ELF-1 (cell line): Measurements from ENCODE around the gene APP.
A peak's percentile ranks its signal among the peaks of the same experiment; 100 is the strongest.
"Not testable (repeated sequence)": the region's sequence is repeated elsewhere in the genome, so short reads cannot be mapped to it uniquely, and the experiment has no call there.

Experiments used
- DNase-seq: peaks from one replicate; pipeline ENCODE4 v3.0.0-alpha.2; 2016; ENCODE audit warnings: low read depth, low spot score

Gene APP

DNA sequence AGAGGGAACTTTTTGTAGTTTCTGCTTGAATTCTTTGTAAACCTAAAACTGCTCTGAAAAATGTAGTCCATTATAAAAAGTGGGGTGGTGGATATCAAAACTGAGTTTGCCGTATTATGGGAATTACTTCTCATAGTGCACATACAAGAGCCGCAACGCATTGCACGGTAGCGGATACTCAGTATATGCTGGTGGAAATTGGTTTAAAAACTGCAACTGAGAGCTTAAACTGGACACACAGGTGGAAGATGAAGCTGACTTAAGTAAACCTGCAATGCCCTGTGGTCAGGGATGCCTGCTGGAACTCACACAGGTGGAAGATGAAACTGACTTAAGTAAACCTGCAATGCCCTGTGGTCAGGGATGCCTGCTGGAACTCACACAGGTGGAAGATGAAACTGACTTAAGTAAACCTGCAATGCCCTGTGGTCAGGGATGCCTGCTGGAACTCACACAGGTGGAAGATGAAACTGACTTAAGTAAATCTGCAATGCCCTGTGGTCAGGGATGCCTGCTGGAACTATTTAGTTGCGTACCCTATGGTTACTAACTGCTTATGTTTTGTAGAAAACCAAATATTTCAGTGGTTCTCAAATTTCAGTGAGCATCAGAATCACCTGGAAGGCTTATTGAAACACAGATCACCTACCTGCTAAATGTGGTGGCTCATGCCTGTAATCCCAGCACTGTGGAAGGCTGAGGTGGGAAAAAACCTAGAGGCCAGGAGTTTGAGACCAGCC is 147.8 kb downstream of the APP start:
- not testable (repeated sequence) for DNase-seq

DNA sequence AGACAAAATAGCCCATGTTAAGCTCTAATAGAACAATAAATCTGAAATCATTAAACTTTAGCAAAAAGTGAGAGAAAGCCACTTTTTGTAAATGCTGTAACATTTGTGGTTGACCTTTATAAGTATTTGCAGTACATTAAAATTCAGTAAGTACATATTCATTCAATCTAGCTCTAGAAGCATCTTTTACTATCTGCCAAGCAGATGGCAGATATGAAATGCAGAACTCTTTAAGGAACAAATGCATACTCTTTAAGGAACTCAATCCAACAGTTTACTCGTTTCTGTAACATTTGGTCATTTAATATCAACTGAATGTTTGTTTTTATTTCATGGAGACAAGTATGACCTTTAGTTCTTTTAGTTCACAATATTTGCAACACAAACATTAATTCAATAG is 150.1 kb downstream of the APP start:
- no peak for DNase-seq

DNA sequence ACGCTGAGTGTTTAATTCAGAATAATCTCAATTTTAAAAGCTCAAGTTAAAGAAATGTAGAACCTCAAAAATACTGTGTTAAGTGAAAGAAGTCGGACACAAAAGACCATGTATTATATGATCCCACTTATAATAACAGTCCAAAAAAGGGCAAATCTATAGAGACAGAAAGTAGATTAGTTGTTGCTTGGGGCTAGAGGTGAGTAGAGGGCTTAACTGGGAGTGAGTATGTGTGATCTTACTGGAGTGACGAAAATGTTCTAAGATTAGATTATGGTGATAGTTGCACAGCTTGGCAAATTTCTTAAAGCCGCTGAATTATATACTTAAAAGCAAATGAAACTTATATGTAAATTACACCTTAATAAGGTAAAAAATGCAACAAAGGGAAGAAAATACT is 150.5 kb downstream of the APP start:
- no peak for DNase-seq

DNA sequence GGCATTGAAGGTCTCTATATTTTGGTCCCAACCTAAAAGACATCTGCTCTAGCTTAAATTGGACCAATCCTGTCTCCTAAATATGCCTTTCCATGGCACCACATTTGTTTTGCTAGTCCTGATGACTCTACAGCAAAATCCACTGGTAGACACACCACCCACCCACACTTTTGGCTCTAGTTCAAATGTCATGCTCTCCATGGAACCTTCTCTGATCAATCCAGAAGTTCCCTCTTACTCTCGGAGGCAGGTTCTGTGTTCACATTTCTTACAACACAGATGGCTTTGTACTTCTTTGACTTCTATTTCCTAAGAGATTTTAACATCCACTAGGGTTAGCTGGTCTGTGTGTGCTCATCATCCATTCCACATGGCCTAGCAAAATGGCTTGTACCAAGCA is 151.3 kb downstream of the APP start:
- DNase-seq: no peak

DNA sequence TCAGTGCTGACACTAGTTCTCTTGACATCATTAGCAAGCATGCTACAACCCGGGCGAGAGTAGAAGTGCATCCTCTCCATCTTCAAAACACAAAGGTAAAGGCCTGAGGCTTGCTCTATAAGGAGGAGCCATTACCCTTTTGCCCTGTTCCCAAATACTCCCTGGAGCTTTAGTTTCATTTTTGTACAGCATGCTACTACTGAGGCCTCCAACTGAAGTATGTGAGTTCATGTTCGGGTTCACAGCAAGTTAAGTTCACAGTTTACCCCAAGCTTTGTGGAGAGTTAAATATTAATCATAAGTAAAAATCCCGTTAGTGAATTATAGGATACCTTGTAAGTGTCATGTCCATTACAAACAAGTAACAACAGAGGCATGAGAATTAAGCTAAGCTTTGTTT is 156.6 kb downstream of the APP start:
- no peak for DNase-seq

DNA sequence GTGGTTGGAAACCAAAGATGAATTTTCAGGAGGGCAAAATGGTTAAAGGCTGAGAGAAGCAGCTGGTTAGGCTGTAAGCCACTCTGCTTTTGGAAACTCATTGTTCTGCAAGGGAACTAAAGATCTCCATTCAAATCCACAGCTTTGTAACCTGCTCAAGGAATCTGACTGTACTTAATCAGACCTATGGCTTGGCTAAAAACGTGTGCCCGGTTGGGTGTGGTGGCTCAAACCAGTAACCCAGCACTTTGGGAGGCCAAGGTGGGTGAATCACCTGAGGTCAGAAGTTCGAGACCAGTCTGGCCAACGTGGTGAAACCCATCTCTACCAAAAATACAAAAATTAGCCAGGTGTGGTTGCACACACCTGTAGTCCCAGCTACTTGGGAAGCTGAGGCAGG is 158.1 kb downstream of the APP start:
- not testable (repeated sequence) for DNase-seq

DNA sequence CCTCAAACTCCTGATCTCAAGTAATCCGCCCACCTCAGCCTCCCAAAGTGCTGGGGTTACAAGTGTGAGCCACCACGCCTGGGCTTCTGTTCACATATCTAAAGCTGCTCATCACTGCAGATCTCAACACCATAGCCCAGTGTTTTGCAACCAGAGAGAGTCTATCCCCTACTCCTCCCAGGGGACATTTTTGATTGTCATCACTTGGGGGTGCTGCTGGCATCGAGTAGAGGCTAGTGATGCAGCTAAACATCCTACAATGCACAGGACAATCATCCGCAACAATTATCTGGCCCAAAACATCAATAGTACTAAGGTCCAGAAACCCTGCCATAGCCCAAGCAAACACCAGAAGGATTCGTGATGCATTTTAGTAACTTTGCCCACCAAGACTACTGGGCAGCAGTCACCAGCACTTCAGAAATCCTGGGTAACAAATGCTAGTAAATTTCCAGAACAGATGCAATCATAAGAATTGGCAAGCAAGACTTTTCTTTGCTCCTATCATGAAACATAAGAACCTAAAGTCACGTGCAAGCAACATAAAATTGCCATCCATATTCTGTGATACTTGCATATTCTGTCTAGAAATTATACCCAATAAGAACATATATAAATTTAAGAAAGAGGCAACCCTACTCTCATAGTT is 159.2 kb downstream of the APP start:
- no peak for DNase-seq

DNA sequence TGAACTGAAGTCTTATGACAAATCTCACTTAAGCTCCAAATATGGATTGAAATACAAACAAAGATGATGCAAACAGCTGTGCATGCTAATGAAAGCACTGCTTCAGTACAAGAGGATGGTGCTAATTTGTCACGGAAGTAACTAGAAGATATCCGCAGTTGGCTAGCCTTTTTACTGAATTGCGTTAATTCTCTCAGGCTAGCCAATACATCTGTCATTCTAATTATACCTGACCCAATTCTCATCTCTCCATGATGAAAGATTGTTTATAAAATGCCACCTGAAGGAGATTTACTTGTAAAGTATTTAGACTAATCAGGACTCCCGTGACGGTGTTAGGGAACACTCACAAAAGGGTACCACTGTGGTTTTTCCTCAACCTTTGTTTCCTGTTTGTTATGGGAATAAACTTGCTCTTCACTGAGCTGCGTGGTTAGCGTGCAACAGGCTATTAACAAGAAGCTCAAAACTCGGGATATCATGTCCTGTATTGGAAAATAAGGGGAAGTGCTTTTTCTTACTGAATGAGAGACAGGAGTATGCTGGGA is 162.5 kb downstream of the APP start:
- no peak for DNase-seq

DNA sequence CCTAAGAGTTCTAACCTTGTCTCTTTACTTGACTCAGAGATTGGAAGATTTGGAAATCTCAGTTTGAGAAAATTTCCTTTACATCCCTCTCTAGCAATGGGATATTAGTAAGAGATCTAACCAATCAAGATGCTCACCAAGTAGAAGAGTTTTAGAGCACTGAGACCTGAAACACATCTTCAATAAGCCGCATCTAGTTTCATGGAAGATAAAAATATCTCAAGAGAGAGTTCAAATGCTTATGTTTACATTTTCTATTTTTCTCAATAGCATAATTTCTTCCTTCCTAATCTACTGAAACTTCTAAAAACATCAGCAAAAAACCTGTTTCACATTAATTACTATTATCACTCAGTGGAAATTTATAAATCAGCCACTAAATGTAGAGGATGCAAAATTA is 165.1 kb downstream of the APP start:
- no peak for DNase-seq

DNA sequence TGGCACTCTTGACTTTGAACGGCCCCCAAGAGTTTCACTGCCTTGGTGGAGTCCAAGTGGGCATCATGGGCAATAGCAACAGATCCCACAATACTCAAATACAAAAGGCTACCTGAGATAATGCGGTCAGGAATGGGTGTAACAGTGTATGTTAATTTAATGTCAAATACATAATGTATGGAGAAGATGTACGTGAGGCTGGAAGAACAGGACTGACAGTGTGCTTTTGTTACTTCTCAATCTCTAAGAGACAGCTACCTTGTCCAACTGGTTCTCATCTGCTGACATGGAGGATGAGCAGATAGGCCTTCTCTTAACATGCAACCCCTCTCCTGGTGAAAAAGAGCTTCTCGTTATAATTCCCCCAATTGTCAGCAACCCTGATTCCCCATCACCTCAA is 167.2 kb downstream of the APP start:
- DNase-seq: no peak

DNA sequence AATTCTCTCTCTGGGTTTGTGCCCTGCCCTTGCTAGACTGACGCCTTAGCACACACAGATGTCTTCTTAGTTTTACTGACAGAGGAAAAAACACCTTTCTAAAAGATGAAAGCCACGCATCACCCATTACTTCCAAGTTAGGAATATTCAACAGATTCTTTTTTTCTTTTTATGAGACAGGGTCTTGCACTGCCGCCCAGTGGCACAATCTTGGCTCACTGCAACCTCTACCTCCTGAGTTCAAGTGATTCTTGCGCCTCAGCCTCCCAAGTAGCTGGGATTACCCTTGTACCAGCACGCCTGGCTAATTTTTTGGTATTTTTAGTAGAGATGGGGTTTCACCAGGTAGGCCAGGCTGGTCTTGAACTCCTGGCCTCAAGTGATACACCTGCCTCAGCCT is 169.2 kb downstream of the APP start:
- DNase-seq: no peak

DNA sequence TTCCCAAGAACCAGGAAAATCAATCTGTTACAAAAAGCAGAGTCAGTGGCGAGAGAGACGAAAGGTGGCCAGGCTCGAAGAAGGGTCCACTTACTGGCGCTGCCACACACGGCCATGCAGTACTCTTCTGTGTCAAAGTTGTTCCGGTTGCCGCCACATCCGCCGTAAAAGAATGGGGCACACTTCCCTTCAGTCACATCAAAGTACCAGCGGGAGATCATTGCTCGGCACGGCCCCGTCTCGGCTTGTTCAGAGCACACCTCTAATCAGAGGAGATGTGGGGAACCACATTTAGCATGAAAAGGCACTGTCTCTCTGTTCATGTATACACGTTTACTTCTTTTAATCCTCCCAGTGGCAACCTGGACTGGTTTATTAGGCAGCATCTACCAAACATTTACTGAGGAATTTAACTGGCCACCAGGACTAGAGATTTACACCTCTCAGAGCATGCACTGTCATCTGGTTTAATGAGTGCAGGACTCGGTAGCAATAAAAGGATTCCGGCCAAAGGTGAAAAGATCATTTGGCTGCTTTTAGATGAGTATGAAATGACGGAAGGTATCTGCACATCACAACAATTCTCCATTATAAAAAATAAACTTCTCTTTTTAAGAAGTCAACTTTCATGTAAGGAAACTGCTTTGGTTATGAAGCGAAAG is 170.5 kb downstream of the APP start:
- peak; percentile 52 for DNase-seq

DNA sequence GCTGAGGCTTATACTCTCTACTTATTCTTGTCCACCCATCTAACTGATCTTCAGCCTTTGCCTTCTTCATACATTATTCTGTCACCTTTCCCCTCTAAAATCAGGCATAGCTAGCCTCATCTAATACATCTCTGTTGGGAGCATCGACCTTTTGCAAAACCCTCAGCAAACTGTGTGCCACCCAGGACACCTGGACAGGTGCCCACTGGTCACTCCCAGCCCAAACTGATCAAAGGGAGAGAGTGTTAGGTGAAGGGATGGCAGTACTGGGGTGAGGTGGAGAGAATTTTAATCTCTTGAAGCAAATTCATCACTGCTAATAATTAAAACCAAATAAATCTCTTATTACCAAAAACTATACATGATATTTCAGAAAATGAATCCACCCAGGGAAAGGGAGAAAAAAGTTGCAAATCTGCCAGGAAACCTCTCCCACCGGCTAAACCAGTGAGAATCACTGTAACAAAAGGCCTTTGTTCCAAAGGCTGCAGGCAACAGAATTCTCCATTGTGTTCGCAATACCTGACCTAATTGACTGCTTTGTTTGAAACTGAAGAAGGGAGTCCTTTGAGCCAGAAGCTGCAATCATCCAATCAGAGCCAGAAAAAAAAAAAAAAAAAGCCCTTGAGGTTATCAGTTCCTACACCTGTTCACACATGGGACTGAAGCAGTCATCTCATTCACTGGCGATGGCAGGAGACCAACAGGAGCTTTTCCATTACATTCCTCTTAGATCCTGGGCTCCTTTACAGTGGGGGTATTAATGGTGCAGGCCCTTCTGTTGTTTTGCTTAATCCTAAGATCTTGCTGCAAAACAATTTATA is 172.6 kb downstream of the APP start:
- DNase-seq: peak; percentile 96

DNA sequence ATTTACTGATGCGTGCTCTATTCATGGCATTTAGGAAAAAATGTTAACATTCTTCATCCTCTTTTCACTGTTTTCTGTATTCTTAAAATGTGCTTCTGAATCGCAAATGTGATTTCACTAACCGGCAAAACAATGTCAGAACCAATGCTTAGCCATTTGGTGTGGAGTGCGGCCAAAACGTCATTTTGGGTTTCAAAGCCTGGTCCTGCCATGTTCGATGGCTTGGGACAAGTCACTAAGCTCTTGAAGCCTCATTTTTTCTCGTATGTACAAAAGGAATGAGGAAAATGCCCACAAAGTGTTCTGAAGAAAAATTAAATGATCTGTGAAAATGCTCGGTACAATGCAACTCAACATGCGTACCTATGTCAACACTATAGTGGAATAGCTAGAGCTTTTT is 175.3 kb downstream of the APP start:
- no peak for DNase-seq

DNA sequence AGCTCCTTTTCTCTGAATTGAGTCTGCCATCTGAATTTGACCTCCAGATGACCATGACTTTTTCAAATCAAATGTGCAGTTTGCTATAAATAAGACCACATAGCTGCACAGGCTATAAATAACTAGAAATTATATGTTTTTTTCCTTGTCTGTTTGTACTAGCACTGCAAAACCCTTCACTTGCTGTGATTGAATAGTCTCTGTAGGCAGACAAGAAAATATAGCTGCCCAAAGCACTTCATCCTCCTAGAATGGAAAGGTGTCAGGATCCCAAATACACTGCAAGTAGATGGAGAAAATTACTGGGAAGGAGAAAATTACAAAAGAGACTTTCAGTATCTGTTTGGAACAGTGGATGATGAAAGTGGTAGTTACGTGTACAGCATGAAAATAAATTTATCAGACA is 175.8 kb downstream of the APP start:
- no peak for DNase-seq

DNA sequence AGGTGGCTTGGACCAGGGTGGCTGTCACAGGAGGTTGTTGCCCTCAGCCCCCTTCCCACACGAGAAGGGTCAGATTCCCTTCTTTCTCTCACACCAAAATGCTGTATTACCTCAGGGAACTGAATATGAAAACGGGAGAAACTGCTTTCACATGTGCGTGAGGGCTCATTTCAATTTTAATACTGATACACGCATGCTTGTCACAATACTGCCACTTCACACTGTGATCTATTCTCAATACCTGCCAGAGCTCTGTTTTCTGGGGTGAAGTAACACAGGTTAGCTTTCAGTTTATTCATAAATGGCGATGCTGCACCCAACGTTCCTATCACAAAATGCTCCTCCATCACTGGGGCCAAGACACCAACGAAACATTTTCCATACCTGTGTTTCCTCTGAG is 181.8 kb downstream of the APP start:
- DNase-seq: no peak

DNA sequence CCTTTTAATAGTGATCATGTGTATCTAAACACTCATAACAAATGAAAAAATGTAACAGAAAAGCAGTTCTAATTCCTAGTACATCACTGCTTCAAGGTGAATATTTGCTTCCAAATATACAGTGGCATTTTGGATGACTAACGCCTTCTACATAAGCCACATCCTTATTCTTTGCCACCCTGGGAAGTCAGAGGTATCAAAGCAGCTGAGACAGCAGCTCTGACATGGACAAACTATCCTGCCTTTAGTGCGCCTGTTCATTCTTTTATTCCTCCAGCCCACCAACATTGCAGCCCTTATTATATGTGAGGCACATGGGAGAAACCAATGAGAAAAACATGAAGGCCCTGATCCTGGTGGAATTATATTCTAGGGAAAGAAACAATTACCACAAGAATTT is 183.0 kb downstream of the APP start:
- DNase-seq: no peak

DNA sequence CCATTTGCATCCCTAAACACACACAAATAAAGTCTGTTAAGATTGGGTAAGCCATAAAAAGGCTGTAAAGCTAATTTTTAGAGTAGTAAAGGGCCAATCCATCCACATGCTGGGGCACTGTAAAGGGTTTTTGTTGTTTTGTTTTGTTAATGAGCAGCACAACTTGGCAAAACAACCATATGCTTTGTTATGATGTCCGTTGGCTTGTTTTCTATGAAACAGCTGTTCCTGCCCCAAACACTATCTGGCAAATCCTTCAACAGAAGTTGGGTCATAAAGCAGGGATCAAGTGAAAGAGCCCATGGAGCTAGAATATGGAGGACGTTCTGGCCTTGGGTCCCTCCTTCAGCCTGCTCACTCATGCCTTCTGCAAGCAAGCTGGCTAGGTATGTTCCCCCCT is 183.6 kb downstream of the APP start:
- DNase-seq: no peak

DNA sequence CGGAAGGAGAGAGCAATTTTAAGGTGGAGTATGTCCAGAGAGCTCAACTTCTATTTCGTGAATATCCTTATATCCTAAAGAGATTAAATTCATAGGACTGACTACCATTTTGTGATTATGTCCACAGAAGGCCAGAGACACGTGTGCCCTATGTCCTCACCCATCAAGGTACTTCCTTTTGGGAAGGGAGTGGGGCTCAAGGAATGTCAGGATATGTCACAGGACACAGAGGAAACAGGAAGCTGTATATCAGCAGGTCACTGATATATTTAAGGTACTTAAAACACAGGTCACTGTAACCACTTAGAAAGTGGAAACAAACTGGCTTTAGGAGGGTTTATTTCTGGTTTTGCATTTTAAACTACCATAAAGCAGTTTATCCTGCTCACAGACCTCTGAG is 184.6 kb downstream of the APP start:
- no peak for DNase-seq

DNA sequence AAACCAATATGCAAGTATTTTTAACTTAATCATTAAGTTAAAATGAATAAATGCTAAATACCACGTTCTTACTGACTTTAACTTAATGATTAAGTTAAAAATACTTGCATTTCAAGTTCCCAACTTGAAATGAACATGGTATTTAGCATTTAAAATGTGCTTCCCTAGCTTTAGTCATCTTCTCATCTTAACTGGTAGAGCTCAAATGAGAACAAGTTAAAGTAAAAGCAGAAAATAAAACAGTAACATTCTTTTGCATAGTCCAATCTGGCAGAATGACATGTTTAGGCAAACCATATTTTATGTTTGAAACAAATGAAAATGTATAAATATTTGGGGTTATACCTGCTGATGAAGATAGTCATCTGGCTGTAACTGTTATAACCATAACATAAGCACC is 186.0 kb downstream of the APP start:
- DNase-seq: no peak

DNA sequence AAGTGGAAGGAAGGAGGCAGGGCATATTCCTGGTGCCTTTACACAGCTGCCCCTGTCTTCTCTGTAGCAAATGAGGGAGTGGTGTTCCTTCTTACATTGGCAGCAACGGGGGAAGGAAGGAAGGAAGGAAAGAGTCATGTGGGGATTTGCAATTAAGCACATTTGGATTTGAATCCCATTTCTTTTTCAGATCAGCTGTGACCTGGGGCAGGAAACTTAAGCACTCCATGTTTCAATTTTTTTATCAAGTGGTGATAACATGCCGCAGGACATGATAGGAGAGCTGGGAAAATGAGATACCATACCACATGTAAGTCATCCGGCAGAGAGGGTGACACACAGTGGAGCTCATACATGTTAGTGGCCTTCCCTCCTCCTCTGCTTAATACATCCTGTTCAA is 186.8 kb downstream of the APP start:
- no peak for DNase-seq

DNA sequence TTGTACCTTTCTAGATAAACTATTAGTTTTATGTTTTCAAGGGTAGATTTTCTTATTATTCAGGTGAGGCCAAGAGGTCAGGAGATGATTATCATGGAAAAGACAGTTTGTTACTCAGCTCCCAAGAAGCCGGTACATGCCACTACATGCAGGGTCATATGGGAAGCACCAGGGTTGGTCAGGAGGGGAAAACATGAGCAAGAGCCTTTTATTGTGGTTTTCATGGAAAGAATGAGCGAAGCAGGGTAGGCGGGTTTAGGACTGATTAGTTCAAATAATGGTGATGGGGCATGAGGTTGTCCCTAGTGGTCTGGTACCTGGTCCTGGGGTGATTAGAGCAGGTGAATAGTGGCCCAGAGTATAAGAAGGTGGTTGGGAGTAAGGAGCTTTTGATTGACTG is 189.9 kb downstream of the APP start:
- no peak for DNase-seq
